T-helper 9 cell (primary cell): Measurements from ENCODE around the gene RAI14.
"Not testable (repeated sequence)": the region's sequence is repeated elsewhere in the genome, so short reads cannot be mapped to it uniquely, and the experiment has no call there.

Experiments used
- DNase-seq: peaks from one replicate; pipeline ENCODE4 v3.0.0-alpha.2; 2020

Gene RAI14

GRCh38 chr5:34827588-34828506, 171.7 kb downstream of the RAI14 start:
- DNase-seq = no peak

- not testable (repeated sequence) for DNase-seq
Measured at GRCh38 chr5:34830827-34831226, 174.7 kb downstream of the RAI14 start.

- no peak for DNase-seq
Measured at GRCh38 chr5:34831303-34831702, 175.2 kb downstream of the RAI14 start.

- no peak for DNase-seq
Measured at GRCh38 chr5:34832568-34832967, 176.4 kb downstream of the RAI14 start.

GRCh38 chr5:34833090-34833489, 177.0 kb downstream of the RAI14 start:
- no peak for DNase-seq

- no peak for DNase-seq
Measured at GRCh38 chr5:34833976-34834793, 178.1 kb downstream of the RAI14 start.

- no peak for DNase-seq
Measured at GRCh38 chr5:34834794-34835089, 178.6 kb downstream of the RAI14 start.

- DNase-seq = no peak
Measured at GRCh38 chr5:34835664-34836063, 179.5 kb downstream of the RAI14 start.

- peak; percentile 87 for DNase-seq
Measured at GRCh38 chr5:34838785-34839714, 182.9 kb downstream of the RAI14 start, which contains the start of gene TTC23L. Gene TTC23L, plus strand, starts transcription at chr5:34839164. Its CDS starts 1,508 bp downstream, at chr5:34840672.

- DNase-seq = no peak
Measured at GRCh38 chr5:34841816-34842215, 185.7 kb downstream of the RAI14 start.

GRCh38 chr5:34842554-34842953, 186.4 kb downstream of the RAI14 start:
- no peak for DNase-seq

- no peak for DNase-seq
Measured at GRCh38 chr5:34843497-34843896, 187.4 kb downstream of the RAI14 start.

- no peak for DNase-seq
Measured at GRCh38 chr5:34844106-34844505, 188.0 kb downstream of the RAI14 start.

- no peak for DNase-seq
Measured at GRCh38 chr5:34844999-34845398, 188.9 kb downstream of the RAI14 start.

- DNase-seq = no peak
Measured at GRCh38 chr5:34847056-34847455, 190.9 kb downstream of the RAI14 start.

- no peak for DNase-seq
Measured at GRCh38 chr5:34847552-34847951, 191.4 kb downstream of the RAI14 start.

GRCh38 chr5:34848230-34848629, 192.1 kb downstream of the RAI14 start:
- DNase-seq = no peak

- no peak for DNase-seq
Measured at GRCh38 chr5:34849253-34849652, 193.1 kb downstream of the RAI14 start.

- DNase-seq = no peak
Measured at GRCh38 chr5:34854459-34855174, 198.5 kb downstream of the RAI14 start.

- no peak for DNase-seq
Measured at GRCh38 chr5:34857161-34857560, 201.0 kb downstream of the RAI14 start.

GRCh38 chr5:34857894-34858293, 201.8 kb downstream of the RAI14 start:
- DNase-seq = no peak

- DNase-seq = no peak
Measured at GRCh38 chr5:34858790-34859189, 202.7 kb downstream of the RAI14 start.
